Fibroblast of lung (primary cell): ENCODE results near the gene ACOT9. TPM values are rescaled to one million over a fixed set of nuclear protein-coding genes. Genes with fewer than 3 reads are reported as not detected.
"Not testable (repeated sequence)": the region's sequence is repeated elsewhere in the genome, so short reads cannot be mapped to it uniquely, and the experiment has no call there.

Experiments used
- DNase-seq, 2 donors: peaks; one replicate each; pipeline versions ENCODE4 v3.0.0 to v3.0.0-alpha.2; 2010; ENCODE audit warnings: low read depth in 2 of 2
- H2AFZ ChIP-seq: 2 replicates; pipeline ENCODE4 v1.5.1; 2012; ENCODE audit warnings: low read length, control low read depth, inconsistent platforms
- H3K27ac ChIP-seq: 2 replicates; pipeline ENCODE4 v1.5.1; 2011; ENCODE audit warnings: low read length, control low read depth; ENCODE audit not compliant: insufficient read depth
- H3K27me3 ChIP-seq: 2 replicates; pipeline ENCODE4 v1.5.1; 2011; ENCODE audit warnings: mild to moderate bottlenecking, low read length; ENCODE audit not compliant: control insufficient read depth, insufficient read depth
- H3K36me3 ChIP-seq: 2 replicates; pipeline ENCODE4 v1.5.1; 2011; ENCODE audit warnings: low read length; ENCODE audit not compliant: control insufficient read depth, insufficient read depth
- H3K4me1 ChIP-seq: 2 replicates; pipeline ENCODE4 v1.5.1; 2011; ENCODE audit warnings: low read length; ENCODE audit not compliant: control insufficient read depth, insufficient read depth; ENCODE audit errors: extremely low read depth
- H3K4me2 ChIP-seq: 2 replicates; pipeline ENCODE4 v1.5.1; 2011; ENCODE audit warnings: low read length, control low read depth; ENCODE audit not compliant: insufficient read depth; ENCODE audit errors: extremely low read depth
- H3K4me3 ChIP-seq, 4 experiments: fragments of 200-600 bp in 1 of 4; sonication (generic) in 1 of 4; replicated peaks in 1 of 4; 2 replicates each; pipeline ENCODE4 v1.5.1; 2011 to 2016; ENCODE audit warnings: low read length in 4 of 4, low read depth in 3 of 4, mild to moderate bottlenecking in 3 of 4, control low read depth in 2 of 4, inconsistent platforms in 1 of 4, mixed read lengths in 1 of 4; ENCODE audit not compliant: insufficient read depth in 1 of 4; ENCODE audit errors: control extremely low read depth in 1 of 4
- H3K79me2 ChIP-seq: 2 replicates; pipeline ENCODE4 v1.5.1; 2012; ENCODE audit warnings: mild to moderate bottlenecking, low read length, inconsistent platforms; ENCODE audit not compliant: control insufficient read depth, insufficient read depth
- H3K9ac ChIP-seq: 2 replicates; pipeline ENCODE4 v1.5.1; 2011; ENCODE audit warnings: mild to moderate bottlenecking, low read length, control low read depth; ENCODE audit not compliant: insufficient read depth
- H3K9me3 ChIP-seq: 2 replicates; pipeline ENCODE4 v1.5.1; 2012; ENCODE audit warnings: low read depth, low read length; ENCODE audit not compliant: control insufficient read depth, insufficient read depth
- H4K20me1 ChIP-seq: 2 replicates; pipeline ENCODE4 v1.5.1; 2011; ENCODE audit warnings: low read length; ENCODE audit not compliant: control insufficient read depth, insufficient read depth; ENCODE audit errors: extremely low read depth
- EZH2 ChIP-seq: IDR thresholded peaks from 2 replicates; pipeline ENCODE4 v1.5.1; 2012; ENCODE audit warnings: low read length, control low read depth, mild to moderate bottlenecking; ENCODE audit errors: missing control alignments
- polyA plus RNA-seq, 2 donors: library from polyadenylated mRNA; depleted of rRNA in 1 of 2; stranded (reverse) in 1 of 2; unstranded in 1 of 2; fragments of >200 nt; gene quantifications; 2 replicates each; pipeline ENCODE4 v1.2.1, GENCODE V29; 2011 to 2012; ENCODE audit warnings: missing spikeins in 1 of 2
- total RNA-seq: library from RNA; depleted of rRNA; stranded (reverse); fragments of >200 nt; gene quantifications from 2 replicates; pipeline ENCODE4 v1.2.1, GENCODE V29; 2014
- TF ChIP-seq, protein P1 (sequence below), 2 donors: IDR thresholded peaks in 1 of 2; conservative IDR thresholded peaks in 1 of 2; 1 replicate in 1 of 2; 2 replicates in 1 of 2; pipeline ENCODE4 v1.5.1; 2011 to 2012; ENCODE audit warnings: low read length in 2 of 2, control low read depth in 1 of 2, inconsistent platforms in 1 of 2, low read depth in 1 of 2, mild to moderate bottlenecking in 1 of 2

ACOT9 gene
- total and polyA plus RNA-seq, 2 donors (not counting 1 experiment from before 2014, with no cell fraction given): 42.3 to 70.9 TPM

DNA sequence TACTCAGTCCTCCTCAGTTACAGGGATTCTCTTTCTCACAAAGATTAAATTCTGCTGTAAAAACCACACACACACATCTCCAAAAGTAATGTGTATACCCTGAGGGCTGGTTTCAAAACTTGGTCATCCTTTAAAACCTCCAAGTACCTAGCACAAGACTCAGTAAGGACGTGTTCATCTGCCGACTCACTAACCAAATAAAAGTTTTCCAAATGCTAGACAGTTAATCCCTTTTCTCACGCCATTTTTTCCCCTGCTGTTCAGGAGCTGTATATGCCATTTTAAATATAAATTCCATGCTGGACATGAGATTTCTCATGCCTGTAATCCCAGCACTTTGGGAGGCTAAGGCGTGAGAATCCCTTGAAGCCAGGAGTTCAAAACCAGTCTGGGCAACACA, 35.9 kb upstream of the ACOT9 start:
- Histone ChIP-seq H4K20me1 (no peaks in the 10 kb centered on the region), H3K36me3 (no peaks in the 10 kb centered on the region), H3K27me3 (no peaks in the 10 kb centered on the region), H3K9me3 (no peaks in the 10 kb centered on the region), H3K4me2 (no peak overlapping the region), H3K79me2 (no peaks in the 10 kb centered on the region), H3K4me3 (no peak overlapping the region), H2AFZ (no peak overlapping the region), H3K27ac (no peak overlapping the region), H3K9ac (no peak overlapping the region), H3K4me1 (no peaks in the 10 kb centered on the region)
- TF ChIP-seq, protein P1, sequence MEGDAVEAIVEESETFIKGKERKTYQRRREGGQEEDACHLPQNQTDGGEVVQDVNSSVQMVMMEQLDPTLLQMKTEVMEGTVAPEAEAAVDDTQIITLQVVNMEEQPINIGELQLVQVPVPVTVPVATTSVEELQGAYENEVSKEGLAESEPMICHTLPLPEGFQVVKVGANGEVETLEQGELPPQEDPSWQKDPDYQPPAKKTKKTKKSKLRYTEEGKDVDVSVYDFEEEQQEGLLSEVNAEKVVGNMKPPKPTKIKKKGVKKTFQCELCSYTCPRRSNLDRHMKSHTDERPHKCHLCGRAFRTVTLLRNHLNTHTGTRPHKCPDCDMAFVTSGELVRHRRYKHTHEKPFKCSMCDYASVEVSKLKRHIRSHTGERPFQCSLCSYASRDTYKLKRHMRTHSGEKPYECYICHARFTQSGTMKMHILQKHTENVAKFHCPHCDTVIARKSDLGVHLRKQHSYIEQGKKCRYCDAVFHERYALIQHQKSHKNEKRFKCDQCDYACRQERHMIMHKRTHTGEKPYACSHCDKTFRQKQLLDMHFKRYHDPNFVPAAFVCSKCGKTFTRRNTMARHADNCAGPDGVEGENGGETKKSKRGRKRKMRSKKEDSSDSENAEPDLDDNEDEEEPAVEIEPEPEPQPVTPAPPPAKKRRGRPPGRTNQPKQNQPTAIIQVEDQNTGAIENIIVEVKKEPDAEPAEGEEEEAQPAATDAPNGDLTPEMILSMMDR (conservative IDR thresholded peaks at IDR 0.05 in 1 of 2, IDR thresholded peaks at IDR 0.05 in 1 of 2; ENCODE audit: low read depth in 1 of 2, low read length in 2 of 2): peak in 1 of 2 donors; percentile 9
- TF ChIP-seq EZH2: no peak
- DNase-seq: peak; percentile 28 to 59

DNA sequence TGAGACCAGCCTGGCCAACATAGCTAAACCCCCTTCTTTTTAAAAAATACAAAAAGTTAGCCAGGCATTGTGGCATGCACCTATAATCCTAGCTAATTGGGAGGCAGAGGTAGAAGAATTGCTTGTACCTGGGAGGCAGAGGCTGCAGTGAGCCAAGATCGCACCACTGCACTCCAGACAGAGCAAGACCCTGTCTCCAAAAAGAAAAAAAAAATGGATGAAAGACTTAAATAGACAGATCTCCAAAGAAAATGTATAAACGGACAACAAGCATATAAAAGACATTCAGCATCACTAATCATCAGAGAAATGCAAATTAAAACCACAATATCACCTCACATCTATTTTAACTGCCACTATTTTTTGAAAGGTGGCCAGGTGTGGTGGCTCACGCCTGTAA, 33.3 kb upstream of the ACOT9 start:
- no peak overlapping the region for H3K4me2 ChIP-seq
- no peaks in the 10 kb centered on the region for H3K9me3 ChIP-seq
- H3K9ac ChIP-seq: no peak overlapping the region
- H4K20me1 ChIP-seq: no peaks in the 10 kb centered on the region
- no peaks in the 10 kb centered on the region for H3K27me3 ChIP-seq
- H3K27ac ChIP-seq: no peak overlapping the region
- TF ChIP-seq, protein P1 (conservative IDR thresholded peaks at IDR 0.05 in 1 of 2, IDR thresholded peaks at IDR 0.05 in 1 of 2; ENCODE audit: low read depth in 1 of 2, low read length in 2 of 2): no peak
- no peak for TF ChIP-seq EZH2
- H3K36me3 ChIP-seq: no peaks in the 10 kb centered on the region
- no peak overlapping the region for H3K4me3 ChIP-seq
- no peak for DNase-seq
- H3K79me2 ChIP-seq: no peaks in the 10 kb centered on the region
- H3K4me1 ChIP-seq: no peaks in the 10 kb centered on the region
- no peak overlapping the region for H2AFZ ChIP-seq

DNA sequence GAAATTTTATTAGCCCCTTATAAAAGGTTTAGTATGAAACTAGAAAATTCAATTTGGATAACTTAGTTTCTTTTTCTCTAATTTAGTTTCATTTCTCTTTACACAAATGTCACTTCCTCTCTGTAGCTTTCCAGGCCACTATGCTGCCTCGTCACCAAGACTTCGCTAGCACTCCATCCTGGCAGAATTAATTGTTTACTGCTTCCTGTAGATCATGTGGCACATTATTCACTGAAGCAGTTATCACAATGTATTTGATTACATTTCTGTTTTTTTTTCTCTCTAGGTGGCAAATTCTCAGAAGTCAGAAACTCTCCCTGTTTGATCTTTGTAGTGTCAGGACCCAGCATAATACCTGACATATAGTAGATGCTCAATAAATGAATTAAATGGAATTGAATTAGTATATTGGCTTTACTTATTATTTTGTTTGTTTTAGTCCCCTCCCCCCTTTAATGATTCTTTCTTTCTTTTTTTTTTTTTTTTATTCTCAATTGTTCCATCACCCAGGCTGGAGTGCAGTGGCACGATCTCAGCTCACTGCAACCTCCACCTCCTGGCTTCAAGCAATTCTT, 30.6 kb upstream of the ACOT9 start:
- Histone ChIP-seq H3K79me2 (no peaks in the 10 kb centered on the region), H3K36me3 (no peaks in the 10 kb centered on the region), H3K4me1 (no peaks in the 10 kb centered on the region), H3K4me3 (no peak overlapping the region), H3K4me2 (no peak overlapping the region), H3K27me3 (no peaks in the 10 kb centered on the region), H3K9me3 (no peaks in the 10 kb centered on the region), H3K9ac (no peak overlapping the region), H4K20me1 (no peaks in the 10 kb centered on the region), H2AFZ (no peak overlapping the region), H3K27ac (no peak overlapping the region)
- no peak for TF ChIP-seq EZH2
- TF ChIP-seq, protein P1 (conservative IDR thresholded peaks at IDR 0.05 in 1 of 2, IDR thresholded peaks at IDR 0.05 in 1 of 2; ENCODE audit: low read depth in 1 of 2, low read length in 2 of 2): no peak
- DNase-seq: no peak

DNA sequence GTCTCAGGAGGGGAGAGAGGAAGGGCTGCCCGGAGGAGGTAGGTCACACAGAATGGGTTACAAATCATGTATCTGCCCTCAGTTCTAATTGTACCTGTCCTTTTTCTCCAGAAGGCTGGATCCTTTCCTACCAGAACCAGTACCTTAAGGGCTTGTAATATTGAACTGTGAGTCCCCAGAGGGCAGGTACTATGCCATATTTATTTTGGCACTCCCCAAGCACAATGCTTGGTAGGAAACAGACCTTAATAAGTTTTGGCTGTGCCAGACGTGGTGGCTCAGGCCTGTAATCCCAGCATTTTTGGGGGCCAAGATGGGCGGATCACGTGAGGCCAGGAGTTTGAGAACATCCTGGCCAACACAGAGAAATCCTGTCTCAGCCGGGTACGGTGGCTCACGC, 28.0 kb upstream of the ACOT9 start:
- not testable (repeated sequence) for H2AFZ ChIP-seq, H3K27ac ChIP-seq, H3K36me3 ChIP-seq, DNase-seq, H3K9ac ChIP-seq, H3K27me3 ChIP-seq, H3K4me3 ChIP-seq, H3K79me2 ChIP-seq, H3K9me3 ChIP-seq, H3K4me2 ChIP-seq, H4K20me1 ChIP-seq, H3K4me1 ChIP-seq
